Activated CD8-positive, alpha-beta T cell treated with anti-CD3 and anti-CD28 coated beads, Interleukin-2, amount 10 ng/mL, durations not matched to agents 7 days and 5 days (primary cell): ENCODE results near the gene REEP3. TPM values are rescaled to one million over a fixed set of nuclear protein-coding genes. Genes with fewer than 3 reads are reported as not detected.

Experiments
- ATAC-seq: fragments of 150-1000 bp; cut with Tn5 transposase; one replicate; pipeline ENCODE4 v1.10.0; 2021; ENCODE audit warnings: moderate library complexity
- CTCF ChIA-PET: fragments of 350-600 bp; sonication (Branson Sonifier 250); formaldehyde crosslinking; loops from one replicate; lab custom pipeline; 2021; ENCODE audit warnings: antibody characterized with exemption; lab: Charles Lee
- POLR2A ChIA-PET: fragments of 350-600 bp; sonication (Branson Sonifier 250); formaldehyde crosslinking; loops from one replicate; lab custom pipeline; 2021; ENCODE audit warnings: antibody characterized with exemption; lab: Charles Lee
- DNase-seq: peaks from one replicate; pipeline ENCODE4 v3.0.0-alpha.2; 2020
- H3K27ac Mint-ChIP-seq: one replicate; pipeline ENCODE4 v1.8.0; 2021; ENCODE audit warnings: mild to moderate bottlenecking, mixed read lengths
- H3K27me3 Mint-ChIP-seq: one replicate; pipeline ENCODE4 v1.8.0; 2021; ENCODE audit warnings: low read depth, mixed read lengths
- H3K36me3 Mint-ChIP-seq: one replicate; pipeline ENCODE4 v1.8.0; 2021; ENCODE audit warnings: low read depth, mixed read lengths
- H3K4me1 Mint-ChIP-seq: one replicate; pipeline ENCODE4 v1.8.0; 2021; ENCODE audit warnings: low read depth, mixed read lengths
- H3K4me3 Mint-ChIP-seq: one replicate; pipeline ENCODE4 v1.8.0; 2021; ENCODE audit warnings: mild to moderate bottlenecking, mixed read lengths
- H3K9me3 Mint-ChIP-seq: one replicate; pipeline ENCODE4 v1.8.0; 2022; ENCODE audit warnings: mixed read lengths; ENCODE audit not compliant: insufficient read depth
- total RNA-seq, 2 experiments: library from RNA; stranded (reverse); gene quantifications; one replicate each; pipeline ENCODE4 v1.2.3, GENCODE V29; 2021

REEP3 gene
- total RNA-seq, 2 experiments from 2014 or later: 17.5 to 17.6 TPM

GRCh38 chr10:63578501-63578900, 57.3 kb downstream of the REEP3 start:
- H3K9me3 Mint-ChIP-seq: no peaks in the 10 kb centered on the region
- H3K36me3 Mint-ChIP-seq: peaks cover 19% of the 10 kb centered on the region
- no peaks in the 10 kb centered on the region for H3K27me3 Mint-ChIP-seq
- no peak overlapping the region for H3K4me3 Mint-ChIP-seq
- no peak overlapping the region for H3K27ac Mint-ChIP-seq
- DNase-seq (no peak), ATAC-seq (no peak)
- ChIA-PET CTCF (no interaction called here), POLR2A (no interaction called here)
- peaks cover 5% of the 10 kb centered on the region for H3K4me1 Mint-ChIP-seq

GRCh38 chr10:63579371-63580014, 58.3 kb downstream of the REEP3 start:
- ChIA-PET POLR2A (no interaction called here), CTCF (no interaction called here)
- Mint-ChIP-seq H3K27me3 (no peaks in the 10 kb centered on the region), H3K9me3 (no peaks in the 10 kb centered on the region), H3K4me3 (no peak overlapping the region), H3K4me1 (peaks cover 2% of the 10 kb centered on the region), H3K36me3 (peaks cover 19% of the 10 kb centered on the region), H3K27ac (no peak overlapping the region)
- DNase-seq (no peak), ATAC-seq (no peak)

GRCh38 chr10:63582690-63583089, 61.5 kb downstream of the REEP3 start:
- no peaks in the 10 kb centered on the region for H3K9me3 Mint-ChIP-seq
- no peak for ATAC-seq
- H3K27me3 Mint-ChIP-seq: no peaks in the 10 kb centered on the region
- H3K27ac Mint-ChIP-seq: no peak overlapping the region
- H3K4me3 Mint-ChIP-seq: no peak overlapping the region
- POLR2A ChIA-PET: no interaction called here
- H3K36me3 Mint-ChIP-seq: peaks cover 2% of the 10 kb centered on the region
- no peaks in the 10 kb centered on the region for H3K4me1 Mint-ChIP-seq
- CTCF ChIA-PET: no interaction called here
- no peak for DNase-seq

- H3K4me1 Mint-ChIP-seq: no peaks in the 10 kb centered on the region
- no peak for DNase-seq
- H3K27ac Mint-ChIP-seq: no peak overlapping the region
- H3K36me3 Mint-ChIP-seq: no peaks in the 10 kb centered on the region
- ChIA-PET POLR2A (no interaction called here), CTCF (no interaction called here)
- no peak overlapping the region for H3K4me3 Mint-ChIP-seq
- ATAC-seq: no peak
- no peaks in the 10 kb centered on the region for H3K27me3 Mint-ChIP-seq
- no peaks in the 10 kb centered on the region for H3K9me3 Mint-ChIP-seq
These were observed 62.2 kb downstream of the REEP3 start for GRCh38 chr10:63583397-63583796.

- H3K27me3 Mint-ChIP-seq: no peaks in the 10 kb centered on the region
- no peak for ATAC-seq
- no peak overlapping the region for H3K4me3 Mint-ChIP-seq
- H3K27ac Mint-ChIP-seq: no peak overlapping the region
- ChIA-PET CTCF (interaction anchor here (0.7 kb wide), 1 partner anchor 46 kb away, joined by 3 read pairs; no protein-coding TSS in a partner anchor), POLR2A (no interaction called here)
- no peak for DNase-seq
- no peaks in the 10 kb centered on the region for H3K36me3 Mint-ChIP-seq
- H3K9me3 Mint-ChIP-seq: no peaks in the 10 kb centered on the region
- no peaks in the 10 kb centered on the region for H3K4me1 Mint-ChIP-seq
These were observed 62.9 kb downstream of the REEP3 start for GRCh38 chr10:63583909-63584724.

- Mint-ChIP-seq H3K4me1 (no peaks in the 10 kb centered on the region), H3K36me3 (no peaks in the 10 kb centered on the region), H3K27me3 (no peaks in the 10 kb centered on the region), H3K27ac (no peak overlapping the region), H3K4me3 (no peak overlapping the region), H3K9me3 (no peaks in the 10 kb centered on the region)
- POLR2A ChIA-PET: no interaction called here
- no peak for ATAC-seq
- DNase-seq: no peak
- CTCF ChIA-PET: interaction anchor here (0.7 kb wide), 1 partner anchor 46 kb away, joined by 3 read pairs; no protein-coding TSS in a partner anchor
These were observed 63.5 kb downstream of the REEP3 start for GRCh38 chr10:63584725-63585035.

- POLR2A ChIA-PET: no interaction called here
- Mint-ChIP-seq H3K27ac (no peak overlapping the region), H3K27me3 (no peaks in the 10 kb centered on the region), H3K4me1 (no peaks in the 10 kb centered on the region), H3K36me3 (no peaks in the 10 kb centered on the region), H3K9me3 (no peaks in the 10 kb centered on the region), H3K4me3 (no peak overlapping the region)
- ATAC-seq (no peak), DNase-seq (no peak)
- CTCF ChIA-PET: no interaction called here
These were observed 63.8 kb downstream of the REEP3 start for GRCh38 chr10:63585041-63585440.

GRCh38 chr10:63586043-63586442, 64.8 kb downstream of the REEP3 start:
- ATAC-seq (no peak), DNase-seq (no peak)
- Mint-ChIP-seq H3K36me3 (no peaks in the 10 kb centered on the region), H3K4me3 (no peak overlapping the region), H3K27ac (no peak overlapping the region), H3K9me3 (no peaks in the 10 kb centered on the region), H3K27me3 (no peaks in the 10 kb centered on the region), H3K4me1 (no peaks in the 10 kb centered on the region)
- POLR2A ChIA-PET: interaction anchor here (0.6 kb wide), 1 partner anchor 425 kb away, joined by 5 read pairs; no protein-coding TSS in a partner anchor
- CTCF ChIA-PET: interaction anchor here (1.4 kb wide), 1 partner anchor 43 kb away, joined by 3 read pairs; no protein-coding TSS in a partner anchor

GRCh38 chr10:63587191-63587590, 66.0 kb downstream of the REEP3 start:
- CTCF ChIA-PET: interaction anchor here (1.4 kb wide), 1 partner anchor 42 kb away, joined by 3 read pairs; no protein-coding TSS in a partner anchor
- ATAC-seq (no peak), DNase-seq (no peak)
- Mint-ChIP-seq H3K36me3 (no peaks in the 10 kb centered on the region), H3K27me3 (no peaks in the 10 kb centered on the region), H3K4me1 (no peaks in the 10 kb centered on the region), H3K9me3 (no peaks in the 10 kb centered on the region), H3K4me3 (no peak overlapping the region), H3K27ac (no peak overlapping the region)
- POLR2A ChIA-PET: no interaction called here

- Mint-ChIP-seq H3K4me1 (no peaks in the 10 kb centered on the region), H3K27me3 (no peaks in the 10 kb centered on the region), H3K27ac (no peak overlapping the region), H3K9me3 (no peaks in the 10 kb centered on the region), H3K36me3 (no peaks in the 10 kb centered on the region), H3K4me3 (no peak overlapping the region)
- ChIA-PET POLR2A (no interaction called here), CTCF (no interaction called here)
- DNase-seq (no peak), ATAC-seq (no peak)
These were observed 67.4 kb downstream of the REEP3 start for GRCh38 chr10:63588436-63589167.

GRCh38 chr10:63591600-63592379, 70.6 kb downstream of the REEP3 start:
- no peaks in the 10 kb centered on the region for H3K4me1 Mint-ChIP-seq

More at GRCh38 chr10:63591600-63592379, 70.6 kb downstream of the REEP3 start:
- no peak overlapping the region for H3K4me3 Mint-ChIP-seq
- ATAC-seq (no peak), DNase-seq (no peak)
- H3K36me3 Mint-ChIP-seq: peaks cover 8% of the 10 kb centered on the region
- POLR2A ChIA-PET: no interaction called here
- H3K9me3 Mint-ChIP-seq: no peaks in the 10 kb centered on the region
- H3K27me3 Mint-ChIP-seq: no peaks in the 10 kb centered on the region
- no peak overlapping the region for H3K27ac Mint-ChIP-seq
- CTCF ChIA-PET: no interaction called here
